ENCODE measurements around the gene CUL4A.
"Not testable (repeated sequence)": the region's sequence is repeated elsewhere in the genome, so short reads cannot be mapped to it uniquely, and the experiment has no call there.

Gene CUL4A

GRCh38 chr13:113232208-113233003 lies 23.0 kb downstream of the CUL4A start:
- ChIA-PET POLR2A (no interaction called here), CTCF (interaction anchor here (0.5 kb wide), 1 partner anchor 316 kb away, joined by 3 read pairs; no protein-coding TSS in a partner anchor)
- no peak for DNase-seq (ENCODE audit: low read depth, low spot score)
- no peak overlapping the region for H3K4me3 ChIP-seq (ENCODE audit: low read depth, low read length)
- no peak for TF ChIP-seq CTCF (IDR thresholded peaks at IDR 0.05; ENCODE audit: insufficient read depth, low read length, missing control alignments)

- ChIA-PET CTCF (interaction anchor here (0.5 kb wide), 1 partner anchor 317 kb away, joined by 3 read pairs; no protein-coding TSS in a partner anchor), POLR2A (no interaction called here)
- TF ChIP-seq CTCF (IDR thresholded peaks at IDR 0.05; ENCODE audit: insufficient read depth, low read length, missing control alignments), result no peak
- H3K4me3 ChIP-seq (ENCODE audit: low read depth, low read length), result no peak overlapping the region
- DNase-seq (ENCODE audit: low read depth, low spot score), result no peak
Observed at GRCh38 chr13:113233101-113233500, 23.7 kb downstream of the CUL4A start.

- POLR2A ChIA-PET, result no interaction called here
- no peak for TF ChIP-seq CTCF (IDR thresholded peaks at IDR 0.05; ENCODE audit: insufficient read depth, low read length, missing control alignments)
- no peak overlapping the region for H3K4me3 ChIP-seq (ENCODE audit: low read depth, low read length)
- no peak for DNase-seq (ENCODE audit: low read depth, low spot score)
- CTCF ChIA-PET, result interaction anchor here (0.6 to 1.1 kb wide), 2 partner anchors 13 to 156 kb away, joined by 3 to 6 read pairs; no protein-coding TSS in a partner anchor
Observed at GRCh38 chr13:113238536-113238935, 29.1 kb downstream of the CUL4A start.

GRCh38 chr13:113239357-113239756 lies 29.9 kb downstream of the CUL4A start:
- DNase-seq (ENCODE audit: low read depth, low spot score), result no peak
- H3K4me3 ChIP-seq (ENCODE audit: low read depth, low read length), result no peak overlapping the region
- CTCF ChIA-PET, result no interaction called here
- POLR2A ChIA-PET, result no interaction called here
- no peak for TF ChIP-seq CTCF (IDR thresholded peaks at IDR 0.05; ENCODE audit: insufficient read depth, low read length, missing control alignments)

GRCh38 chr13:113239986-113240385 lies 30.6 kb downstream of the CUL4A start:
- ChIA-PET POLR2A (no interaction called here), CTCF (no interaction called here)
- DNase-seq (ENCODE audit: low read depth, low spot score), result no peak
- H3K4me3 ChIP-seq (ENCODE audit: low read depth, low read length), result no peak overlapping the region
- TF ChIP-seq CTCF (IDR thresholded peaks at IDR 0.05; ENCODE audit: insufficient read depth, low read length, missing control alignments), result no peak

- CTCF ChIA-PET; H3K4me3 ChIP-seq (ENCODE audit: low read depth, low read length); DNase-seq (ENCODE audit: low read depth, low spot score); POLR2A ChIA-PET: not testable (repeated sequence)
Observed at GRCh38 chr13:113241623-113242022, 32.2 kb downstream of the CUL4A start.

DNA sequence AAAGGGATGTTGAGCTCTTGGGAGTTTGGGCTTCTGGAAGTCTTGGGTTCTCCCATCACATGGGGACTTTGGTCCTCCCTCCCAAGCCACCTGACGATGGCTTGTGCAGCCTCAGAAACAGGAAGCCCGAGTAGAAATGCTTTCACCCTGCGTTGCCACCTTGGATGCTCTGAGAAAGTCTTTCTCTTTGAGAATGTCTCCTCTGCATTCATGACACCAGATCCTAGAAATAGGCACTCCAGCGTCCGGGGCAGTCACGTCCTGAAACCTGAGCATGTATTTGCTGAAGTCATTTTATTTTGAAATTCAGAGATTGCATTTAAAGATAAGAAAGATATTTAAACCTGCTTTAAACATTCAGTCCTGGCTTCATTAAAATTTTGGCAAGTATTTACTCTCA lies 34.4 kb downstream of the CUL4A start:
- no peak overlapping the region for H3K4me3 ChIP-seq (ENCODE audit: low read depth, low read length)
- DNase-seq (ENCODE audit: low read depth, low spot score), result no peak
- no peak for TF ChIP-seq CTCF (IDR thresholded peaks at IDR 0.05; ENCODE audit: insufficient read depth, low read length, missing control alignments)
- ChIA-PET POLR2A (no interaction called here), CTCF (no interaction called here)
